Erythroblast (primary cell): ENCODE measurements around the gene RNF213.

Source experiments
- GATA1 ChIP-seq: IDR thresholded peaks from 2 replicates; pipeline ENCODE4 v1.6.1; 2011; ENCODE audit warnings: low read depth, mild to moderate bottlenecking, control low read depth, low read length, moderate library complexity
- POLR2A ChIP-seq: IDR thresholded peaks from 2 replicates; pipeline ENCODE4 v1.6.1; 2011; ENCODE audit warnings: mild to moderate bottlenecking, low read length

DNA sequence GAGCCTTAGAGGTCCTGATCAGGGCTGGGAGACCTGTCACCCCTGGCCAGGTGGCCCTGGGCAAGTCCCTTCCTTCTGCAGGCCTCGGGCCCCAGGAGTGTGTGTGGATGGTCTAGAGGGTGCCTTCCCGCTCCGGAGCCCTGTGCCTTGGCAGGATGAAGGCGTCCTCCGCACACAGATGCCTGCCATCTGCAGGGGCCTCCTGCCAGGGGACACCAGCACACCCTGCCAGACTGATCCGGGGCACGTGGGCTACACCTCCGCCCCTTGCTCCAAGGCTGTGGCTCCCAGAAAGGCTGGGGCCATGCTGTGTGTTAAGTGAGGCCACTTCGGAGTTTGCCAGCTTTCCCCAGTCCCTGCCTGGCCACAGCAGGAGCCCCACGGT lies 185.1 kb downstream of the RNF213 start:
- TF ChIP-seq POLR2A, result no peak
- no peak for TF ChIP-seq GATA1
